ENCODE data around the gene SLC40A1.

SLC40A1 gene

GRCh38 chr2:189541591-189541990 lies 39.0 kb downstream of the SLC40A1 start:
- no peak for DNase-seq (ENCODE audit: low read depth, low spot score)

GRCh38 chr2:189540551-189540950 lies 40.0 kb downstream of the SLC40A1 start:
- no peak for DNase-seq (ENCODE audit: low read depth, low spot score)

GRCh38 chr2:189538402-189538801 lies 42.2 kb downstream of the SLC40A1 start:
- DNase-seq (ENCODE audit: low read depth, low spot score) = no peak

- DNase-seq (ENCODE audit: low read depth, low spot score) = no peak
These were observed 43.8 kb downstream of the SLC40A1 start for GRCh38 chr2:189536830-189537229.

- no peak for DNase-seq (ENCODE audit: low read depth, low spot score)
These were observed 45.4 kb downstream of the SLC40A1 start for GRCh38 chr2:189534854-189535832.

GRCh38 chr2:189533288-189534035 lies 47.1 kb downstream of the SLC40A1 start:
- no peak for DNase-seq (ENCODE audit: low read depth, low spot score)

- DNase-seq (ENCODE audit: low read depth, low spot score) = no peak
These were observed 49.5 kb downstream of the SLC40A1 start for GRCh38 chr2:189530965-189531637.

GRCh38 chr2:189528617-189529016 lies 52.0 kb downstream of the SLC40A1 start:
- DNase-seq (ENCODE audit: low read depth, low spot score) = no peak

- DNase-seq (ENCODE audit: low read depth, low spot score) = no peak
These were observed 52.6 kb downstream of the SLC40A1 start for GRCh38 chr2:189527812-189528592.

- no peak for DNase-seq (ENCODE audit: low read depth, low spot score)
These were observed 53.4 kb downstream of the SLC40A1 start for GRCh38 chr2:189527041-189527750.

- DNase-seq (ENCODE audit: low read depth, low spot score) = no peak
These were observed 54.3 kb downstream of the SLC40A1 start for GRCh38 chr2:189526241-189526640.

GRCh38 chr2:189524746-189525145 lies 55.8 kb downstream of the SLC40A1 start:
- DNase-seq (ENCODE audit: low read depth, low spot score) = no peak

- DNase-seq (ENCODE audit: low read depth, low spot score) = no peak
These were observed 58.0 kb downstream of the SLC40A1 start for GRCh38 chr2:189522435-189523151.

- DNase-seq (ENCODE audit: low read depth, low spot score) = no peak
These were observed 58.7 kb downstream of the SLC40A1 start for GRCh38 chr2:189521699-189522434.

GRCh38 chr2:189519631-189520387 lies 60.8 kb downstream of the SLC40A1 start:
- no peak for DNase-seq (ENCODE audit: low read depth, low spot score)

GRCh38 chr2:189517847-189518535 lies 62.6 kb downstream of the SLC40A1 start:
- DNase-seq (ENCODE audit: low read depth, low spot score) = no peak

GRCh38 chr2:189516546-189516945 lies 64.0 kb downstream of the SLC40A1 start:
- DNase-seq (ENCODE audit: low read depth, low spot score) = no peak

- no peak for DNase-seq (ENCODE audit: low read depth, low spot score)
These were observed 65.3 kb downstream of the SLC40A1 start for GRCh38 chr2:189515264-189515663.
